ENCODE data around the gene S100P.

GRCh38 chr4:6728320-6729029 is 34.8 kb downstream of the S100P start:
- TF ChIP-seq CTCF (conservative IDR thresholded peaks at IDR 0.05; ENCODE audit: low read length), result no peak
- no peak for TF ChIP-seq EZH2phosphoT487 (IDR thresholded peaks at IDR 0.05; ENCODE audit: borderline replicate concordance)

All from Loucy (cell line).